Endodermal cell (in vitro differentiated cells): Measurements from ENCODE around the gene PSEN2. TPM values are rescaled to one million over a fixed set of nuclear protein-coding genes. Genes with fewer than 3 reads are reported as not detected.

Experiments
- DNase-seq: peaks from one replicate; pipeline ENCODE4 v3.0.0-alpha.2; 2017
- H3K27ac ChIP-seq: 2 replicates; pipeline ENCODE4 v1.5.1; 2013; ENCODE audit warnings: mild to moderate bottlenecking, low read depth, low read length, moderate library complexity
- H3K27me3 ChIP-seq: 2 replicates; pipeline ENCODE4 v1.6.1; 2013; ENCODE audit warnings: mild to moderate bottlenecking, low read length, moderate library complexity; ENCODE audit not compliant: insufficient read depth, control insufficient read depth, poor library complexity, severe bottlenecking
- H3K36me3 ChIP-seq: 2 replicates; pipeline ENCODE4 v1.7.0; 2013; ENCODE audit warnings: mild to moderate bottlenecking, low read length, moderate library complexity; ENCODE audit not compliant: control insufficient read depth, insufficient read depth
- H3K4me1 ChIP-seq: one replicate; pipeline ENCODE4 v1.7.0; 2013; ENCODE audit warnings: low read length; ENCODE audit not compliant: control insufficient read depth, insufficient read depth
- H3K4me3 ChIP-seq: 2 replicates; pipeline ENCODE4 v1.5.1; 2013; ENCODE audit warnings: mild to moderate bottlenecking, low read length, moderate library complexity
- H3K9ac ChIP-seq: 2 replicates; pipeline ENCODE4 v1.6.1; 2013; ENCODE audit warnings: mild to moderate bottlenecking, low read length, moderate library complexity; ENCODE audit not compliant: poor library complexity, severe bottlenecking; ENCODE audit errors: extremely low read depth
- H3K9me3 ChIP-seq: 2 replicates; pipeline ENCODE4 v1.6.1; 2013; ENCODE audit warnings: mild to moderate bottlenecking, low read length, moderate library complexity; ENCODE audit not compliant: control insufficient read depth
- H3K27ac Mint-ChIP-seq: 2 replicates; pipeline ENCODE4 v1.8.0; 2020; ENCODE audit warnings: mixed read lengths
- H3K27me3 Mint-ChIP-seq: 2 replicates; pipeline ENCODE4 v1.8.0; 2021; ENCODE audit warnings: mild to moderate bottlenecking, mixed read lengths; ENCODE audit not compliant: insufficient read depth
- H3K36me3 Mint-ChIP-seq: 2 replicates; pipeline ENCODE4 v1.8.0; 2020; ENCODE audit warnings: low read depth, mixed read lengths
- H3K4me1 Mint-ChIP-seq: 2 replicates; pipeline ENCODE4 v1.8.0; 2020; ENCODE audit warnings: mixed read lengths
- H3K4me3 Mint-ChIP-seq: 2 replicates; pipeline ENCODE4 v1.8.0; 2020; ENCODE audit warnings: mild to moderate bottlenecking, moderate library complexity, mixed read lengths
- H3K9me3 Mint-ChIP-seq: 2 replicates; pipeline ENCODE4 v1.8.0; 2020; ENCODE audit warnings: mild to moderate bottlenecking, mixed read lengths
- CTCF ChIP-seq: fragments of 200-600 bp; sonication (generic); conservative IDR thresholded peaks from 2 replicates; pipeline ENCODE4 v1.5.0; 2021; ENCODE audit warnings: antibody characterized with exemption, mild to moderate bottlenecking
- WGBS, 2 experiments: methylation state at CpG; one replicate each; pipeline versions ENCODE4 v1.1.5 to v1.1.7; 2013; ENCODE audit warnings: missing lambda C conversion rate in 2 of 2, mixed read lengths in 1 of 2; ENCODE audit not compliant: insufficient coverage in 1 of 2, insufficient read length in 1 of 2; 5-methylcytosine and 5-hydroxymethylcytosine counted together
- total RNA-seq, 2 donors: library from RNA; stranded (reverse); fragmentation: NEBNext Ultra II Directional in 1 of 2; extraction: Animal tissue kit (Norgen Biotek cat#: 25700) in 1 of 2; gene quantifications; 2 replicates in 1 of 2; 3 replicates in 1 of 2; pipeline ENCODE4 v1.2.1, GENCODE V29; 2021

PSEN2 gene
- total RNA-seq, 2 donors from 2014 or later = 21.5 to 25.2 TPM

- peak overlapping the region; percentile 33 for H3K27ac Mint-ChIP-seq
Measured at GRCh38 chr1:226870026-226870400, 403 bp upstream of the PSEN2 start.

DNA sequence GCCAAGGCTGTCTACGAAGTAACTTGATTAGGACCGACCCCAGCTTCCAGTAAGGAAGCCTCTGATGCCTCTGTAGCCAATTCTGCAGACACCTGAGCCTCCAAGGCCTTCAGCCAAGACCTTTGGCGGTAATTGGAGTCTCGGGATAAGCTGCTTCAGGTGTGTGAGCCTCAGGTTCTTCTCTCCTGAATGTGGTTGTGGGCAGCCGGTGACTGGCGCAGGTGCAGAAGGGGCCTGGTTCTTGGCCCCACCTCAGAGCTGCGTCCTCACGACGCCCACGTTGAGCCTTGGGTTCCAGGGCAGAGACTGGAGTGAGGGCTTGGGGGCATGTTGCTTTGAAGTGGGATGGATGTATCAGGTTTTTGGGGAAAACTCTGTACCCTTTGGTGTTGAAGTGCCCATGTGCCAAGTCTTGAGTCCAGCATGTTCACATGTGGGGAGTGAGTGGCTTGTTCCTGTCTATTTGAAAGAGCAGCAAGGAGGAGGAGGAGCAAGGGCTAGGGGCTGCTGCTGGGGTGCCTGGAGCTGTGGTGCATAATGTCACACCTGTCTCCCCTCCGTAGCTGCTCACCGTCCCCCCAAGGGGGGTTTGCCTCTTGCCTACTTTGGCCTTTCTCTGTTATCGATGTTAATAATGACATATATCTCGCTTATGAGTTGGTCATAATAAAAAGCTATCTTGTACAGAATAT, 1.4 kb downstream of the PSEN2 start:
- H3K27me3 ChIP-seq = peaks cover 5% of the 10 kb centered on the region
- no peaks in the 10 kb centered on the region for H3K9me3 ChIP-seq
- peak overlapping the region; percentile 87 for H3K4me3 ChIP-seq
- peaks cover 16% of the 10 kb centered on the region for H3K36me3 ChIP-seq
- H3K4me1 ChIP-seq = peaks cover 4% of the 10 kb centered on the region
- H3K4me3 Mint-ChIP-seq = peak overlapping the region; percentile 72
- WGBS, 2 experiments = 88 to 97% methylated on average over 12 to 14 of the region's 14 CpGs
- peaks cover 8% of the 10 kb centered on the region for H3K36me3 Mint-ChIP-seq
- H3K9ac ChIP-seq = no peak overlapping the region
- no peak overlapping the region for H3K27ac Mint-ChIP-seq
- H3K4me1 Mint-ChIP-seq = peaks cover 21% of the 10 kb centered on the region
- no peak overlapping the region for H3K27ac ChIP-seq
- DNase-seq = peak; percentile 51
- no peaks in the 10 kb centered on the region for H3K9me3 Mint-ChIP-seq
- peaks cover 12% of the 10 kb centered on the region for H3K27me3 Mint-ChIP-seq
- no peak for TF ChIP-seq CTCF

More at GRCh38 chr1:226870026-226870400, 403 bp upstream of the PSEN2 start:
- WGBS, 2 experiments = 29 to 36% methylated on average over 4 to 7 of the region's 7 CpGs
- no peaks in the 10 kb centered on the region for H3K36me3 ChIP-seq
- DNase-seq = no peak
- H3K4me3 ChIP-seq = peak overlapping the region; percentile 87
- Mint-ChIP-seq H3K4me1 (peaks cover 21% of the 10 kb centered on the region), H3K36me3 (peaks cover under 1% of the 10 kb centered on the region), H3K9me3 (no peaks in the 10 kb centered on the region), H3K4me3 (peak overlapping the region; percentile 72), H3K27me3 (peaks cover 12% of the 10 kb centered on the region)
- no peak overlapping the region for H3K27ac ChIP-seq
- TF ChIP-seq CTCF = no peak
- H3K27me3 ChIP-seq = peaks cover 5% of the 10 kb centered on the region
- no peaks in the 10 kb centered on the region for H3K9me3 ChIP-seq
- peaks cover 4% of the 10 kb centered on the region for H3K4me1 ChIP-seq
- no peak overlapping the region for H3K9ac ChIP-seq

DNA sequence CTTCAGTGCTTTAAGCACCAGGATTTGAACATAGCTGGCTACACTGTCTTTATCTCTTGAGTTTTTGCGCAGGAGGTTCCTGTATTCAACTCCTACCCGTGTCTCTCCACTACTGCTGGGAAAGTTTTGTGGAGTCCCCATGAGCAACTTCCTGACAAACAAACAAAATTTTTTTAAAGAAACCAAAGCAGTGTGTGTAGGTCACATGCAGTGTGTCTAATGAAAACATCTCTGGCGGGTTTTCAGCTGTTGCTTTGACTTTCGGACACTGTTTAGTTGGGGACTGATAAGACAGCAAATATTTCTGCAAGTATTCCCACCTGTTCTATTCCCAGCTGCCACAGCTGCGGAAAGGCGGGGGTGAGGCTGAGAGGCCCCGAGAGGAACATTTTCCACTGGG, 2.0 kb downstream of the PSEN2 start:
- H3K27ac ChIP-seq = no peak overlapping the region
- peak; percentile 8 for DNase-seq
- H3K27ac Mint-ChIP-seq = no peak overlapping the region
- H3K4me1 Mint-ChIP-seq = peaks cover 19% of the 10 kb centered on the region
- peaks cover 12% of the 10 kb centered on the region for H3K27me3 Mint-ChIP-seq
- peak overlapping the region; percentile 72 for H3K4me3 Mint-ChIP-seq
- no peaks in the 10 kb centered on the region for H3K9me3 Mint-ChIP-seq
- peaks cover 4% of the 10 kb centered on the region for H3K4me1 ChIP-seq
- peaks cover 18% of the 10 kb centered on the region for H3K36me3 ChIP-seq
- H3K36me3 Mint-ChIP-seq = peaks cover 13% of the 10 kb centered on the region
- 94 to 98% methylated on average over 7 of the region's 7 CpGs for WGBS, 2 experiments
- no peak for TF ChIP-seq CTCF
- H3K9me3 ChIP-seq = no peaks in the 10 kb centered on the region
- no peak overlapping the region for H3K9ac ChIP-seq
- no peak overlapping the region for H3K4me3 ChIP-seq
- H3K27me3 ChIP-seq = peaks cover 5% of the 10 kb centered on the region
